Colonic mucosa (tissue), 4 donors: Measurements from ENCODE around the gene KIAA1614. TPM values are rescaled to one million over a fixed set of nuclear protein-coding genes. Genes with fewer than 3 reads are reported as not detected.

Source experiments
- DNase-seq: peaks from one replicate; pipeline ENCODE4 v3.0.0-alpha.2; 2020
- H3K27ac ChIP-seq: fragments of 200-600 bp; one replicate; pipeline ENCODE4 v1.8.0; 2021
- H3K27me3 ChIP-seq: fragments of 200-600 bp; one replicate; pipeline ENCODE4 v1.8.0; 2021
- H3K36me3 ChIP-seq: fragments of 200-600 bp; one replicate; pipeline ENCODE4 v1.8.0; 2021
- H3K4me1 ChIP-seq: fragments of 200-600 bp; one replicate; pipeline ENCODE4 v1.8.0; 2021; ENCODE audit warnings: mild to moderate bottlenecking
- H3K4me3 ChIP-seq: fragments of 200-600 bp; one replicate; pipeline ENCODE4 v1.8.0; 2021
- H3K9ac ChIP-seq, 2 donors: one replicate each; pipeline ENCODE4 v1.7.0; 2013; ENCODE audit warnings: control low read depth in 2 of 2, low read depth in 2 of 2, low read length in 2 of 2
- H3K9me3 ChIP-seq: fragments of 200-600 bp; one replicate; pipeline ENCODE4 v1.8.0; 2021
- CTCF ChIP-seq: fragments of 200-600 bp; IDR thresholded peaks from one replicate; pipeline ENCODE4 v1.8.0; 2022; ENCODE audit warnings: antibody characterized with exemption, mild to moderate bottlenecking
- intact Hi-C: fragments of 100-400 bp; cut with DNase I; formaldehyde crosslinking; loops from one replicate; pipeline ENCODE4 v1.14.1; 2022
- total RNA-seq, 2 donors: library from RNA; stranded (reverse); fragmentation: NEBNext Ultra II Directional in 1 of 2; extraction: Animal tissue kit (Norgen Biotek cat#: 25700) in 1 of 2; gene quantifications; one replicate each; pipeline ENCODE4 v1.2.1, GENCODE V29; 2021
- donor health status: healthy.
- donor health status: DM: no; HTN: no; CAD: no.
- donor health status: DM: no; HTN: no; CAD: no.

KIAA1614 gene
- total RNA-seq, 2 donors from 2014 or later, result 0.74 to 2.1 TPM

GRCh38 chr1:180988253-180988752 lies 75.6 kb downstream of the KIAA1614 start:
- Histone ChIP-seq H3K27ac (no peak overlapping the region), H3K4me3 (no peak overlapping the region), H3K9me3 (no peaks in the 10 kb centered on the region), H3K4me1 (no peaks in the 10 kb centered on the region), H3K36me3 (peaks cover 6% of the 10 kb centered on the region), H3K9ac (no peak overlapping the region), H3K27me3 (no peaks in the 10 kb centered on the region)
- DNase-seq, result no peak
- intact Hi-C loops, result no loop called here
- TF ChIP-seq CTCF, result no peak

- H3K4me3 ChIP-seq, result no peak overlapping the region
- H3K27ac ChIP-seq, result no peak overlapping the region
- H3K4me1 ChIP-seq, result no peaks in the 10 kb centered on the region
- no peak for DNase-seq
- H3K9me3 ChIP-seq, result no peaks in the 10 kb centered on the region
- no peaks in the 10 kb centered on the region for H3K36me3 ChIP-seq
- H3K27me3 ChIP-seq, result no peaks in the 10 kb centered on the region
- no peak overlapping the region for H3K9ac ChIP-seq
- TF ChIP-seq CTCF, result no peak
- intact Hi-C loops, result no loop called here
These were observed 81.6 kb downstream of the KIAA1614 start for GRCh38 chr1:180994262-180994661.

- no peaks in the 10 kb centered on the region for H3K4me1 ChIP-seq
- no peaks in the 10 kb centered on the region for H3K27me3 ChIP-seq
- TF ChIP-seq CTCF, result no peak
- H3K4me3 ChIP-seq, result no peak overlapping the region
- no peak for DNase-seq
- no peaks in the 10 kb centered on the region for H3K9me3 ChIP-seq
- no peak overlapping the region for H3K27ac ChIP-seq
- no peak overlapping the region for H3K9ac ChIP-seq
- intact Hi-C loops, result no loop called here
- H3K36me3 ChIP-seq, result no peaks in the 10 kb centered on the region
These were observed 85.3 kb downstream of the KIAA1614 start for GRCh38 chr1:180997843-180998504.

Other genes starting within 250 kb of the KIAA1614 start
- gene STX6, start 110.0 kb downstream of the KIAA1614 start, total RNA-seq, result 10 to 100 TPM; 16.1 to 19.3 TPM
- gene MR1, start 121.1 kb downstream of the KIAA1614 start, total RNA-seq, result 1 to 10 TPM; 3.0 to 8.7 TPM
- 10 to 100 TPM; 19.6 to 20.1 TPM for gene IER5, start 175.8 kb downstream of the KIAA1614 start, total RNA-seq